Smooth muscle cell (in vitro differentiated cells): ENCODE results near the gene PJVK. TPM values are rescaled to one million over a fixed set of nuclear protein-coding genes. Genes with fewer than 3 reads are reported as not detected.

ENCODE experiments used
- DNase-seq: peaks from one replicate; lab custom pipeline; 2025; ENCODE audit not compliant: unreplicated experiment; lab: John Stamatoyannopoulos, UW
- H2AFZ ChIP-seq: fragments of 200-600 bp; sonication (generic); 2 replicates; pipeline ENCODE4 v1.6.0; 2016; ENCODE audit warnings: antibody characterized with exemption, low read depth, mild to moderate bottlenecking
- H3F3A ChIP-seq: fragments of 200-600 bp; sonication (generic); 2 replicates; pipeline ENCODE4 v1.6.0; 2017; ENCODE audit warnings: antibody characterized with exemption, low read depth
- H3K27ac ChIP-seq: fragments of 200-600 bp; sonication (generic); 2 replicates; pipeline ENCODE4 v1.5.1; 2016; ENCODE audit warnings: low read depth, mild to moderate bottlenecking
- H3K27me3 ChIP-seq: fragments of 200-600 bp; sonication (generic); 2 replicates; pipeline ENCODE4 v1.6.1; 2016; ENCODE audit warnings: low read depth, mild to moderate bottlenecking
- H3K36me3 ChIP-seq: fragments of 200-600 bp; sonication (generic); 2 replicates; pipeline ENCODE4 v1.5.1; 2016; ENCODE audit warnings: low read depth
- H3K4me1 ChIP-seq: fragments of 200-600 bp; sonication (generic); 2 replicates; pipeline ENCODE4 v1.5.1; 2016; ENCODE audit warnings: low read depth
- H3K4me2 ChIP-seq: fragments of 200-600 bp; sonication (generic); 2 replicates; pipeline ENCODE4 v1.6.0; 2016; ENCODE audit warnings: mild to moderate bottlenecking
- H3K4me3 ChIP-seq: fragments of 200-600 bp; sonication (generic); 2 replicates; pipeline ENCODE4 v1.5.1; 2016; ENCODE audit warnings: mild to moderate bottlenecking
- H3K79me2 ChIP-seq: fragments of 200-600 bp; sonication (generic); 2 replicates; pipeline ENCODE4 v1.6.0; 2016; ENCODE audit warnings: low read depth, mild to moderate bottlenecking
- H3K9ac ChIP-seq: fragments of 200-600 bp; sonication (generic); 2 replicates; pipeline ENCODE4 v1.6.0; 2016; ENCODE audit warnings: low read depth
- H3K9me3 ChIP-seq: fragments of 200-600 bp; sonication (generic); replicated peaks from 2 replicates; pipeline ENCODE4 v1.5.1; 2016; ENCODE audit warnings: low read depth
- H4K20me1 ChIP-seq: fragments of 200-600 bp; sonication (generic); 2 replicates; pipeline ENCODE4 v1.6.0; 2016; ENCODE audit warnings: low read depth
- CTCF ChIP-seq: fragments of 200-600 bp; sonication (generic); IDR thresholded peaks from 2 replicates; pipeline ENCODE4 v1.5.1; 2017; ENCODE audit warnings: borderline replicate concordance, mild to moderate bottlenecking, antibody characterized with exemption; ENCODE audit not compliant: insufficient read depth, poor library complexity, severe bottlenecking
- WGBS: methylation state at CpG from one replicate; pipeline ENCODE4 v1.1.7; 2016; ENCODE audit warnings: low lambda C conversion rate; 5-methylcytosine and 5-hydroxymethylcytosine counted together
- polyA plus RNA-seq: library from polyadenylated mRNA; unstranded; fragments of >200 nt; fragmentation: Nextera tagmentation; extraction: Ambion mirVana; gene quantifications from 2 replicates; pipeline ENCODE4 v1.2.1, GENCODE V29; 2016
- total RNA-seq: library from RNA; depleted of rRNA; stranded (reverse); fragments of >200 nt; gene quantifications from 2 replicates; pipeline ENCODE4 v1.2.3, GENCODE V29; 2014

Gene PJVK
- total and polyA plus RNA-seq, 2 experiments from 2014 or later: 1.9 to 3.3 TPM

GRCh38 chr2:178506524-178506923 is 55.3 kb downstream of the PJVK start:
- Histone ChIP-seq H3K27ac (no peak overlapping the region), H3F3A (no peaks in the 10 kb centered on the region), H3K9ac (no peak overlapping the region), H3K4me1 (peaks cover 7% of the 10 kb centered on the region), H4K20me1 (no peaks in the 10 kb centered on the region), H3K4me2 (no peak overlapping the region), H3K9me3 (no peaks in the 10 kb centered on the region), H3K36me3 (peaks cover 16% of the 10 kb centered on the region), H3K79me2 (no peaks in the 10 kb centered on the region), H3K4me3 (no peak overlapping the region), H3K27me3 (no peaks in the 10 kb centered on the region), H2AFZ (no peak overlapping the region)
- 85% methylated on average over 2 of the region's 2 CpGs for WGBS
- no peak for DNase-seq
- no peak for TF ChIP-seq CTCF

- Histone ChIP-seq H3K4me1 (peaks cover 8% of the 10 kb centered on the region), H3K79me2 (no peaks in the 10 kb centered on the region), H3K4me3 (no peak overlapping the region), H4K20me1 (no peaks in the 10 kb centered on the region), H3K9ac (no peak overlapping the region), H3K27me3 (no peaks in the 10 kb centered on the region), H3K9me3 (no peaks in the 10 kb centered on the region), H3F3A (no peaks in the 10 kb centered on the region), H3K27ac (no peak overlapping the region), H3K36me3 (peaks cover 12% of the 10 kb centered on the region), H2AFZ (no peak overlapping the region), H3K4me2 (no peak overlapping the region)
- no peak for DNase-seq
- WGBS: 97% methylated on average over 1 of the region's 1 CpG
- no peak for TF ChIP-seq CTCF
These were observed 55.8 kb downstream of the PJVK start for GRCh38 chr2:178506949-178507348.

- DNase-seq: no peak
- no peak for TF ChIP-seq CTCF
- no peak overlapping the region for H3K4me3 ChIP-seq
- no peaks in the 10 kb centered on the region for H3K27me3 ChIP-seq
- no peak overlapping the region for H3K27ac ChIP-seq
- no peaks in the 10 kb centered on the region for H4K20me1 ChIP-seq
- WGBS: 100% methylated on average over 2 of the region's 2 CpGs
- H3K9me3 ChIP-seq: no peaks in the 10 kb centered on the region
- H2AFZ ChIP-seq: no peak overlapping the region
- no peaks in the 10 kb centered on the region for H3K79me2 ChIP-seq
- H3K4me2 ChIP-seq: no peak overlapping the region
- H3K36me3 ChIP-seq: peaks cover 8% of the 10 kb centered on the region
- no peaks in the 10 kb centered on the region for H3F3A ChIP-seq
- H3K4me1 ChIP-seq: peaks cover 12% of the 10 kb centered on the region
- no peak overlapping the region for H3K9ac ChIP-seq
These were observed 57.5 kb downstream of the PJVK start for GRCh38 chr2:178508646-178509045.

- no peak for DNase-seq
- Histone ChIP-seq H3K79me2 (no peaks in the 10 kb centered on the region), H3K27ac (no peak overlapping the region), H3K36me3 (no peaks in the 10 kb centered on the region), H3K4me3 (no peak overlapping the region), H3K4me1 (peaks cover 12% of the 10 kb centered on the region), H3K9me3 (no peaks in the 10 kb centered on the region), H3K27me3 (no peaks in the 10 kb centered on the region), H3K9ac (no peak overlapping the region), H4K20me1 (no peaks in the 10 kb centered on the region), H2AFZ (no peak overlapping the region), H3F3A (no peaks in the 10 kb centered on the region), H3K4me2 (no peak overlapping the region)
- no peak for TF ChIP-seq CTCF
- 96% methylated on average over 6 of the region's 6 CpGs for WGBS
These were observed 59.2 kb downstream of the PJVK start for GRCh38 chr2:178510384-178510783.
